Endothelial cell of umbilical vein (primary cell): Measurements from ENCODE around the gene CEP104. TPM values are rescaled to one million over a fixed set of nuclear protein-coding genes. Genes with fewer than 3 reads are reported as not detected.

Experiments
- BruUV-seq: library from RNA; stranded (reverse); fragments of 400-500 nt; replicated peaks from 2 replicates; lab custom pipeline; 2021; lab: Mats Ljungman, UMichigan
- CTCF ChIA-PET: fragments of 300-600, 350-600 bp; sonication (Branson Sonifier 250); formaldehyde crosslinking; loops from one replicate; lab custom pipeline; 2021; ENCODE audit warnings: antibody characterized with exemption, inconsistent platforms; lab: Charles Lee
- POLR2A ChIA-PET: fragments of 300-600, 350-600 bp; sonication (Branson Sonifier 250); formaldehyde crosslinking; loops from one replicate; lab custom pipeline; 2021; ENCODE audit warnings: antibody characterized with exemption, inconsistent platforms; lab: Charles Lee
- DNase-seq: peaks from one replicate; pipeline ENCODE4 v3.0.0-alpha.2; 2011; ENCODE audit warnings: low read depth, low spot score
- FAIRE-seq: peaks from 2 replicates; lab custom pipeline; 2011; peaks lifted over from hg19 to GRCh38; lab: Jason Lieb, UNC
- H2AFZ ChIP-seq: 2 replicates; pipeline ENCODE4 v1.6.0; 2012; ENCODE audit warnings: low read depth, low read length, control low read depth, inconsistent platforms
- H3K27ac ChIP-seq: 2 replicates; pipeline ENCODE4 v1.5.1; 2011; ENCODE audit warnings: low read depth, mild to moderate bottlenecking, control low read depth, low read length, moderate library complexity; ENCODE audit not compliant: insufficient read depth
- H3K27me3 ChIP-seq, 2 experiments: 2 replicates each; pipeline versions ENCODE4 v1.6.0 to v1.6.1; 2011; ENCODE audit warnings: low read length in 2 of 2, mixed read lengths in 1 of 2; ENCODE audit not compliant: control insufficient read depth in 2 of 2, insufficient read depth in 2 of 2
- H3K36me3 ChIP-seq, 2 experiments: 2 replicates in 1 of 2; 3 replicates in 1 of 2; pipeline ENCODE4 v1.5.1; 2011; ENCODE audit warnings: low read length in 2 of 2, mild to moderate bottlenecking in 1 of 2, moderate library complexity in 1 of 2; ENCODE audit not compliant: control insufficient read depth in 2 of 2, insufficient read depth in 2 of 2; ENCODE audit errors: extremely low read depth in 1 of 2
- H3K4me1 ChIP-seq: 3 replicates; pipeline ENCODE4 v1.5.1; 2011; ENCODE audit warnings: mild to moderate bottlenecking, low read length; ENCODE audit not compliant: control insufficient read depth, insufficient read depth; ENCODE audit errors: extremely low read depth
- H3K4me2 ChIP-seq: 2 replicates; pipeline ENCODE4 v1.6.1; 2011; ENCODE audit warnings: low read length, control low read depth, mixed read lengths; ENCODE audit not compliant: insufficient read depth
- H3K4me3 ChIP-seq, 3 experiments: fragments of 200-600 bp in 1 of 3; sonication (generic), shearing (Covaris generic) in 1 of 3; replicated peaks in 1 of 3; 2 replicates each; pipeline ENCODE4 v1.5.1; 2011 to 2016; ENCODE audit warnings: control low read depth in 3 of 3, low read length in 3 of 3, mild to moderate bottlenecking in 2 of 3, inconsistent platforms in 1 of 3, low read depth in 1 of 3, moderate library complexity in 1 of 3; ENCODE audit not compliant: insufficient read depth in 1 of 3
- H3K79me2 ChIP-seq: 2 replicates; pipeline ENCODE4 v1.6.0; 2012; ENCODE audit warnings: low read length, inconsistent platforms; ENCODE audit not compliant: control insufficient read depth, insufficient read depth
- H3K9ac ChIP-seq: replicated peaks from 2 replicates; pipeline ENCODE3; 2011; ENCODE audit warnings: low read length, control low read depth; ENCODE audit not compliant: insufficient read depth; ENCODE audit errors: extremely low read depth
- H3K9me1 ChIP-seq: replicated peaks from 3 replicates; pipeline ENCODE4 v1.6.0; 2011; ENCODE audit warnings: mild to moderate bottlenecking, low read length; ENCODE audit not compliant: control insufficient read depth, insufficient read depth; ENCODE audit errors: extremely low read depth
- H3K9me3 ChIP-seq: replicated peaks from 2 replicates; pipeline ENCODE4 v1.5.1; 2012; ENCODE audit warnings: low read length, inconsistent platforms; ENCODE audit not compliant: control insufficient read depth, insufficient read depth
- H4K20me1 ChIP-seq: replicated peaks from 2 replicates; pipeline ENCODE3; 2011; ENCODE audit warnings: mild to moderate bottlenecking, low read length; ENCODE audit not compliant: control insufficient read depth, insufficient read depth; ENCODE audit errors: extremely low read depth
- CTCF ChIP-seq, 2 donors: IDR thresholded peaks; 1 replicate in 1 of 2; 2 replicates in 1 of 2; pipeline ENCODE4 v1.5.1; 2011; ENCODE audit warnings: low read length in 2 of 2, mild to moderate bottlenecking in 2 of 2, moderate library complexity in 2 of 2, control low read depth in 1 of 2, inconsistent platforms in 1 of 2, low read depth in 1 of 2; ENCODE audit not compliant: insufficient read depth in 1 of 2; ENCODE audit errors: extremely low read depth in 1 of 2
- EZH2 ChIP-seq: IDR thresholded peaks from 2 replicates; pipeline ENCODE4 v1.6.1; 2012; ENCODE audit warnings: borderline replicate concordance, low read depth, mild to moderate bottlenecking, moderate library complexity, low read length, inconsistent platforms; ENCODE audit not compliant: severe bottlenecking
- FOS ChIP-seq: IDR thresholded peaks from 2 replicates; pipeline ENCODE4 v1.6.1; 2011; ENCODE audit warnings: mild to moderate bottlenecking, low read length, moderate library complexity, borderline replicate concordance; ENCODE audit not compliant: insufficient read depth
- GATA2 ChIP-seq: IDR thresholded peaks from 2 replicates; pipeline ENCODE4 v1.7.0; 2011; ENCODE audit warnings: low read depth, mild to moderate bottlenecking, moderate library complexity, mixed read lengths, low read length; ENCODE audit not compliant: insufficient read length, insufficient read depth
- JUN ChIP-seq: IDR thresholded peaks from 2 replicates; pipeline ENCODE4 v1.6.1; 2011; ENCODE audit warnings: borderline replicate concordance, low read depth; ENCODE audit not compliant: insufficient read length, insufficient read depth
- MAX ChIP-seq: IDR thresholded peaks from 2 replicates; pipeline ENCODE4 v1.6.1; 2011; ENCODE audit not compliant: insufficient read depth, insufficient read length
- MYC ChIP-seq: IDR thresholded peaks from one replicate; pipeline ENCODE4 v1.6.1; 2011; ENCODE audit warnings: mild to moderate bottlenecking, low read depth, low read length
- POLR2A ChIP-seq: IDR thresholded peaks from 2 replicates; pipeline ENCODE4 v1.6.1; 2012; ENCODE audit warnings: low read depth, mild to moderate bottlenecking, control low read depth, low read length
- POLR2AphosphoS5 ChIP-seq: IDR thresholded peaks from 2 replicates; pipeline ENCODE4 v1.6.1; 2012; ENCODE audit warnings: low read depth, mild to moderate bottlenecking, control low read depth, low read length, moderate library complexity; ENCODE audit not compliant: insufficient read depth
- dilution Hi-C: fragments of 300-500 bp; cut with MboI; formaldehyde crosslinking; loops from one replicate; pipeline ENCODE4 v1.15.0; 2019; ENCODE audit warnings: low sequenced_read_pairs; ENCODE audit not compliant: extremely low pct_ligation_motif_present
- intact Hi-C: fragments of 100-400 bp; cut with micrococcal nuclease; formaldehyde crosslinking; loops from one replicate; pipeline ENCODE4 v1.10.0; 2022
- polyA plus RNA-seq, 4 experiments: library from polyadenylated mRNA; depleted of rRNA in 3 of 4; stranded (reverse) in 3 of 4; unstranded in 1 of 4; fragments of >200 nt; gene quantifications; 2 replicates each; pipeline versions ENCODE4 v1.2.1 to v1.2.3, GENCODE V29; 2011 to 2012; ENCODE audit warnings: missing spikeins in 1 of 4
- total RNA-seq: library from RNA; stranded (reverse); gene quantifications from 2 replicates; pipeline ENCODE4 v1.2.3, GENCODE V29; 2021

Gene CEP104
- total and polyA plus RNA-seq, 2 donors (not counting 3 experiments of a cell fraction or from before 2014, with no cell fraction given) = 12.4 to 43.0 TPM

GRCh38 chr1:3785045-3785444 lies 72.0 kb downstream of the CEP104 start:
- Histone ChIP-seq H3K4me3 (no peak overlapping the region), H3K27ac (no peak overlapping the region), H3K9me1 (no peaks in the 10 kb centered on the region), H3K4me1 (no peaks in the 10 kb centered on the region), H2AFZ (no peak overlapping the region), H3K9ac (no peak overlapping the region), H3K79me2 (peaks cover 8% of the 10 kb centered on the region), H3K36me3 (peaks cover 2 to 44% of the 10 kb centered on the region in 2 experiments), H3K4me2 (no peak overlapping the region), H3K9me3 (no peaks in the 10 kb centered on the region), H3K27me3 (no peaks in the 10 kb centered on the region), H4K20me1 (no peaks in the 10 kb centered on the region)
- no peak for FAIRE-seq
- CTCF ChIA-PET = no interaction called here
- no peak for DNase-seq
- TF ChIP-seq JUN (no peak), POLR2AphosphoS5 (no peak), MYC (no peak), POLR2A (no peak), MAX (no peak), FOS (no peak), CTCF (IDR thresholded peaks at IDR 0.05; ENCODE audit: extremely low read depth in 1 of 2, insufficient read depth in 1 of 2, low read depth in 1 of 2, low read length in 2 of 2) (no peak), EZH2 (no peak), GATA2 (no peak)
- dilution Hi-C loops (no loop called here), intact Hi-C loops (no loop called here)
- POLR2A ChIA-PET = interaction anchor here (0.7 kb wide), 1 partner anchor 1207 kb away, joined by 3 read pairs; no protein-coding TSS in a partner anchor
- BruUV-seq = no TSS peak
